DND-41 (cell line): ENCODE results near the gene IMMP1L.

Experiments
- ATAC-seq: fragments of 200-7000 bp; cut with Tn5 transposase; 3 replicates; pipeline ENCODE4 v1.9.1; 2021; ENCODE audit warnings: low read depth; ENCODE audit not compliant: insufficient read depth
- DNase-seq: peaks from one replicate; pipeline ENCODE4 v3.0.0-alpha.2; 2020
- H2AFZ ChIP-seq: 2 replicates; pipeline ENCODE4 v1.6.0; 2012; ENCODE audit warnings: low read depth, low read length
- H3K27ac ChIP-seq: 2 replicates; pipeline ENCODE4 v1.5.1; 2012; ENCODE audit warnings: low read length, inconsistent platforms
- H3K27me3 ChIP-seq: fragments of 200-600 bp; sonication (generic); 2 replicates; pipeline ENCODE4 v1.6.0; 2012; ENCODE audit warnings: low read length, mild to moderate bottlenecking, inconsistent platforms; ENCODE audit not compliant: insufficient read depth, poor library complexity
- H3K36me3 ChIP-seq: 2 replicates; pipeline ENCODE4 v1.5.1; 2012; ENCODE audit warnings: low read length, inconsistent platforms; ENCODE audit not compliant: insufficient read depth
- H3K4me1 ChIP-seq: 2 replicates; pipeline ENCODE4 v1.5.1; 2012; ENCODE audit warnings: mild to moderate bottlenecking, low read length; ENCODE audit not compliant: insufficient read depth
- H3K4me2 ChIP-seq: 2 replicates; pipeline ENCODE4 v1.6.0; 2012; ENCODE audit warnings: mild to moderate bottlenecking, moderate library complexity, low read length, inconsistent platforms; ENCODE audit not compliant: insufficient read depth
- H3K4me3 ChIP-seq, 2 experiments: fragments of 200-600 bp in 1 of 2; shearing (Covaris generic) in 1 of 2; 2 replicates each; pipeline ENCODE4 v1.5.1; 2012 to 2016; ENCODE audit warnings: inconsistent platforms in 2 of 2, low read length in 2 of 2, mild to moderate bottlenecking in 2 of 2, low read depth in 1 of 2, moderate library complexity in 1 of 2
- H3K79me2 ChIP-seq: 2 replicates; pipeline ENCODE4 v1.6.0; 2012; ENCODE audit warnings: low read length, inconsistent platforms; ENCODE audit not compliant: insufficient read depth
- H3K9ac ChIP-seq: 2 replicates; pipeline ENCODE4 v1.6.0; 2012; ENCODE audit warnings: low read depth, mild to moderate bottlenecking, inconsistent platforms, low read length, moderate library complexity
- H3K9me3 ChIP-seq: 2 replicates; pipeline ENCODE4 v1.5.1; 2012; ENCODE audit warnings: low read length, moderate library complexity, mild to moderate bottlenecking, inconsistent platforms; ENCODE audit not compliant: insufficient read depth, severe bottlenecking
- H4K20me1 ChIP-seq: 2 replicates; pipeline ENCODE4 v1.6.0; 2012; ENCODE audit warnings: low read length; ENCODE audit not compliant: insufficient read depth
- CTCF ChIP-seq: IDR thresholded peaks from 2 replicates; pipeline ENCODE4 v1.5.1; 2012; ENCODE audit warnings: borderline replicate concordance, low read length, moderate library complexity, mild to moderate bottlenecking; ENCODE audit not compliant: poor library complexity, severe bottlenecking; ENCODE audit errors: extremely low read depth
- EZH2 ChIP-seq: IDR thresholded peaks from 3 replicates; pipeline ENCODE4 v1.6.1; 2012; ENCODE audit warnings: borderline replicate concordance, low read depth, mild to moderate bottlenecking, moderate library complexity, low read length, inconsistent platforms; ENCODE audit not compliant: severe bottlenecking

Gene IMMP1L

GRCh38 chr11:31478223-31478590, 31.2 kb downstream of the IMMP1L start:
- DNase-seq (no peak), ATAC-seq (no peak)
- no peak overlapping the region for H3K27ac ChIP-seq
- H3K4me1 ChIP-seq, result no peaks in the 10 kb centered on the region
- H3K36me3 ChIP-seq, result no peaks in the 10 kb centered on the region
- H3K4me2 ChIP-seq, result no peak overlapping the region
- no peak overlapping the region for H2AFZ ChIP-seq
- H4K20me1 ChIP-seq, result peaks cover 6% of the 10 kb centered on the region; the same call in 1 of the 2 replicates
- H3K9me3 ChIP-seq, result no peaks in the 10 kb centered on the region
- no peak overlapping the region for H3K4me3 ChIP-seq
- H3K9ac ChIP-seq, result no peak overlapping the region
- H3K79me2 ChIP-seq, result peaks cover 27% of the 10 kb centered on the region
- H3K27me3 ChIP-seq, result no peaks in the 10 kb centered on the region
- TF ChIP-seq CTCF (no peak), EZH2 (no peak)

- Histone ChIP-seq H3K9me3 (no peaks in the 10 kb centered on the region), H3K9ac (no peak overlapping the region), H3K4me3 (no peak overlapping the region), H3K4me2 (no peak overlapping the region), H4K20me1 (peaks cover 6% of the 10 kb centered on the region; the same call in 1 of the 2 replicates), H3K27me3 (no peaks in the 10 kb centered on the region), H3K4me1 (no peaks in the 10 kb centered on the region), H3K36me3 (no peaks in the 10 kb centered on the region), H3K27ac (no peak overlapping the region), H2AFZ (no peak overlapping the region), H3K79me2 (peaks cover 27% of the 10 kb centered on the region)
- TF ChIP-seq CTCF, result no peak
- TF ChIP-seq EZH2, result no peak
- ATAC-seq (no peak), DNase-seq (no peak)
Measured at GRCh38 chr11:31477528-31478222, 31.7 kb downstream of the IMMP1L start.

- TF ChIP-seq EZH2 (no peak), CTCF (no peak)
- no peak for ATAC-seq
- no peak overlapping the region for H3K27ac ChIP-seq
- no peak overlapping the region for H3K9ac ChIP-seq
- no peaks in the 10 kb centered on the region for H3K36me3 ChIP-seq
- no peaks in the 10 kb centered on the region for H3K27me3 ChIP-seq
- H4K20me1 ChIP-seq, result peaks cover 6% of the 10 kb centered on the region; the same call in 1 of the 2 replicates
- DNase-seq, result no peak
- peaks cover 8% of the 10 kb centered on the region; the same call in 1 of the 2 replicates for H3K79me2 ChIP-seq
- no peak overlapping the region for H3K4me3 ChIP-seq
- H3K9me3 ChIP-seq, result no peaks in the 10 kb centered on the region
- no peak overlapping the region for H2AFZ ChIP-seq
- no peak overlapping the region for H3K4me2 ChIP-seq
- no peaks in the 10 kb centered on the region for H3K4me1 ChIP-seq
Measured at GRCh38 chr11:31474083-31474482, 35.3 kb downstream of the IMMP1L start.
